SW480 (cell line): ENCODE measurements around the gene CALD1.

Experiments used
- DNase-seq: peaks from one replicate; pipeline ENCODE4 v3.0.0-alpha.2; 2016; ENCODE audit warnings: low spot score

CALD1 gene, protein sequence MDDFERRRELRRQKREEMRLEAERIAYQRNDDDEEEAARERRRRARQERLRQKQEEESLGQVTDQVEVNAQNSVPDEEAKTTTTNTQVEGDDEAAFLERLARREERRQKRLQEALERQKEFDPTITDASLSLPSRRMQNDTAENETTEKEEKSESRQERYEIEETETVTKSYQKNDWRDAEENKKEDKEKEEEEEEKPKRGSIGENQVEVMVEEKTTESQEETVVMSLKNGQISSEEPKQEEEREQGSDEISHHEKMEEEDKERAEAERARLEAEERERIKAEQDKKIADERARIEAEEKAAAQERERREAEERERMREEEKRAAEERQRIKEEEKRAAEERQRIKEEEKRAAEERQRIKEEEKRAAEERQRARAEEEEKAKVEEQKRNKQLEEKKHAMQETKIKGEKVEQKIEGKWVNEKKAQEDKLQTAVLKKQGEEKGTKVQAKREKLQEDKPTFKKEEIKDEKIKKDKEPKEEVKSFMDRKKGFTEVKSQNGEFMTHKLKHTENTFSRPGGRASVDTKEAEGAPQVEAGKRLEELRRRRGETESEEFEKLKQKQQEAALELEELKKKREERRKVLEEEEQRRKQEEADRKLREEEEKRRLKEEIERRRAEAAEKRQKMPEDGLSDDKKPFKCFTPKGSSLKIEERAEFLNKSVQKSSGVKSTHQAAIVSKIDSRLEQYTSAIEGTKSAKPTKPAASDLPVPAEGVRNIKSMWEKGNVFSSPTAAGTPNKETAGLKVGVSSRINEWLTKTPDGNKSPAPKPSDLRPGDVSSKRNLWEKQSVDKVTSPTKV

DNA sequence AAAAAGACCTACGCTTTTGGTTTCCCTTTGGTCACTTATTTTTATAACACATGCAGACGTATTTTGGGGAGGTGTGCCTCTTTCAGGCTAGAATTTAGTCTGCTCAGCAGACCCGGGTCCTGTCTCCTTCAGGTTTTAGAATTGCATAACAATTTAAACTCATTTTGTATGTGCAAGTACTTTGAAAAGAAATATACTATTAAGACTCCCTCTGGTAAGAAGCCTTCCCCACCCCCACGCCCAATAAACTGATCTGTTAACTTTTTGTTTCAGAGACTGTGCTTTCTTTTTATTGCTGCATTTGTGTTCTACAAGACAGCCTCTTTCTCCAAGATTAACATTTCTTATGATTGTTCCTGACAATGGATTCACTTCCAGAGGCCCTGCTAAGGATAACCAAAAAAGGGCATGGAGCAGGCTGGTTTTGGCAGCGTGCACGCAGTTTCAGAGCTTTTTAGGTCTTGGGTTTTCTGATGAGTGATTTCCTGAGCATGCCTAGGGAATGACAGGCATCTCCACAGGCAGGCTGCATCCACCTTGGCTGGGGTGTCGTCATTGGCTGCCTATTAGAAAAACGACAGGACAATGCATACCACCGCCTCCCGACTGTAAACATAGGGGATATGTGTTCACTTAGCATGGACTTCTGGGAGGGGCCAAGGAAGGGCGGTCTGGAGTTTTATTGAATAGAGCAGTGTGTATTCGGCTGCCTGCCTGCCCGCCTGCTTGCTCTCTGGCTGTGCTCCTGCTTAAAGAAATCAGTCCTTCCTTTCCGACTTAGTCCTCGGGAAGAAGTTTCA is at the start of gene CALD1:
CALD1 (plus strand) TSS at position 694 of the 800 bp plus-strand sequence. CDS start 88,100 bp downstream, outside the sequence.
- DNase-seq = peak; percentile 76

DNA sequence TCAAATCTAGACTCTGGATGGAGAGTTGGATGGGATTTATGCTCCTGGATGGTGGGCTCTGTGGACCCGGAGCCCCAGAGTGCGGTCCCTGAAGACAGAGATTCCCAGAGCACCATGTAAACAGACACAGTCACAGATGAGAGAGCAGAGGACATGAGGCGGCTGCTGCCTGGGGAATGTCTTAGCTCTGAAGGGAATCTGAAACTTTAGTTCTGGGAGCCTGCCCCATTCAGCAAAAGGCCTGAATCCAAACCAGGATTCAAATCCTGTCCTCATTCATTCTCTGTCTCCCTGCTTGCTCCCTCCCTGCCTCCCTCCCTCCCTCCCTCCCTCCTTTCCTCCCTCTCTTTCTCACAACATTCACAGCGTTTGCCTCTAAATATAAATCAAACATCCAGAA is 49.5 kb upstream of the CALD1 start:
- DNase-seq = no peak

DNA sequence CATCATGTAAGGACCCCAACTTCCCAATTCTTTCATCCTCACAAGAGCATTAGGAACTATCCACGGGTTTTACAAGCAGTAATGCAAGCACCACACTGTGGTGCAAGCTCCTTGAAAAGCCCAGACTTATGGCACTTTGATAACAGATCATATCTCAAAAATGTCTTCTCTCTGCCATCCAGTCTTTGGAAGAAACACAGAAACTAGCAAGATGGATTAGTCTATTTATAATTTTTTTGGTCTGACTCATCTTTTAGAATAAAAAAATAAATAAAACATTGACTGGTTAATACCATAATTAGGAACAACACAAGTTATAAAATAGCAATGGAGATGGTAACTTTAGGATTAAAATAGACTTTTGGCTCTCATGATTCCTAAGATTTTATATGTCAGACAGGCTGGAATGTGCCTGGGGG is 49.0 kb upstream of the CALD1 start:
- no peak for DNase-seq

DNA sequence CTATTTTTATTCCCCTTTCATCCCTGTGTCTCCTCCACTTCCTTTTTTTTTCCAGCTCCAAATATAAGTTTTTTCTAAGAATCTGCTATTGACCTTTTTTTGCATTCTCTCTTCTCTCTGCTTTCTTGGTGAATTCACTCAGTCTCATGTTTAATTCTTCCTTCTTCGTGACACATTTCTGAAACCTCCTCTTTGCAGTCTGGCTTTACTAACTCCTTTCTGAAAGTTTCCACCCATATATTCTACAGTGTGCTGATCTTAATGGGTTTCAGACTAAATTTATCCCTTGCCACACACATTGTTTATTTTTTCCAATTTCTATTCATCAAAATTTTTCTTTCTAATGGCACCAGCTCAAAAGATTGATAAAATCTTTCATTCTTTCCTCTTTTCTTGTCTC is 47.8 kb upstream of the CALD1 start:
- no peak for DNase-seq

DNA sequence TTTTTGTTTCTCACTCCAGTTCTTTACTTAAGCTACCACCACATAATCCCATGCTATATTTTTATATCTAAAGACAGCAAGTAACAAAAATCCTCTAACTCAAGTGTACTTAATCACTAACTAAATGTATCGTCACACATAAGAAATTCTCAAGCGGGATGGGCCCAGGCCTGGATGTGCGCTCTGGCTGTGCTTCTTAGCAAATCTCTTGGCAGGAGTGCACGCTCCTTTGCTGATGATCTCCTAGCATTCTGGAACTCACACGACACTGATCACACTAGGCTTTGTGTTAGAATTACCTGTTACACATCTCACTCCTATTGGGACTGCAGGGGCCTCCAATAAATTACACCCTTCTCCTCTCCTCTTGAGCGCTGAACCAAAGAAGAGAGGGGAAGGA is 46.7 kb upstream of the CALD1 start:
- no peak for DNase-seq

DNA sequence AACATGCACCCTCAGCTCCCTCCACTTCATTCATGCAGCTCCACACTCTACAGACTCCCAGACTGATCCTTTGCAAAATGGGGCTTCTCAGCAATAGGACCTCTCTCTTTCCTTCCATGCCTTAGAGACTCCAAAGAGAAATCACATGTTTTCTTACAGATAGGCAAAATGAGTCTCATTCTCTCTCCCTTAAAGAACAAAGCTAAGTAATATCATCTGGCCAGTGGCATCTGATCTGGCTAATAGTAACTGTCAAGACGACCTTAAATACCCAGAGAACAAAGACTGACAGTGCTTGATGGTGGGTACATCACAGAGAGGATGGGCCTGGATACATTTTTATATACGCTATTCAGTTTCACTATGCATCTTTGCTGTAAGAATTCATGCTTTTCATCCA is 43.1 kb upstream of the CALD1 start:
- no peak for DNase-seq

DNA sequence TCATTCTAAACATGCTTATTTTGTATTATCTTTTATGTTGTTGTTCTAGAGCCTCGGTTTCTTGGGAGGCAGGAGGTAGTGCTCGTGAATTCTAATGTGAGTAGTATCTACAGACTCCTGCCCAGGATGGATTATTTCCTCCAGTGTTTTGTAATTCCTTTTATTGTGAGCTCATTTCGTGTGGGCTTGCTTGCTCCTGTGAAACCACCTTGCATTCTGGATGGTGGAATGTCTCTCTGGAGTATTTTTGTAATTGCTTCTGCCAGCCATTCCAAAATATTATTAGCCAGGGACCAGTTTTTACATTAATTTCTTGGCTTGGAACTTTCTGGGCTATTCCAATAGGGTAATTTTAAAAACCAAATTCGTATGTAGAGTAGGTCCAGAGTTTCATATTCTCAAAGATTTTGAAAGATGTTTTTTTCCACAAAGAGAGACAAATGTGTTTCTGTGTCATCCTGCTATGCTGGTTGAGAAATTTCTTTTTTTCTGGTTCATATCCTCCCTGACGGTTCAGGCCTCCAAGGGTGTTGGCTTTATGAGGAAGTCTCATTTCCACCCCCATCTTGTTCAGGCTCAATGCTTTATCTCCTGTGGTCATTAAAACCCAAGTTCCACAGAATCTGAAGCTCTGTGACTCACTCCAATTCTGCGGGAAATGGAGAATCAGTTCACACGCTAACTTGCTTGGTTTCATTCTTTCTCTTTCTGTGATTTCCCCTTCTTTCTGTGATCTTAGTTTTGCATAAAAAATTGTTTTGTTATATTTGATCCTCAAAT is 41.7 kb upstream of the CALD1 start:
- no peak for DNase-seq

DNA sequence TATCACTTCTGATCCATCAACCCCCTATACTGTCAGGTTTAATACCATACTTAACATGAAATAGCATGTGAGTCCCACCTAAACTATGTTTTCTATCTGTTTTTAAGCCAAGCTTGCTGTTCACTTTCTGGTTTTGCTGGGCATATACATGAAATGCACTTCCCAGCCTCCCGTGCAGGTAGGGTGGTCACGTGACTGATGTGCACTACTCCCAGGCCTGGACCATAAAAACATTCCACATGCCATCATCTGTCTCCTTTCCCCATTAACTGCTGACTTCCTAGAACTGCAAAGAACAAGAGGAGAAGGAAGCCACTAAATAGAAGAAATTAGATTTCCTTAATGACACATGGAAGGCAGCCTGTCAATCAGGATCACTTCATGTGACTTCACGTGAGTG is 40.1 kb upstream of the CALD1 start:
- no peak for DNase-seq

DNA sequence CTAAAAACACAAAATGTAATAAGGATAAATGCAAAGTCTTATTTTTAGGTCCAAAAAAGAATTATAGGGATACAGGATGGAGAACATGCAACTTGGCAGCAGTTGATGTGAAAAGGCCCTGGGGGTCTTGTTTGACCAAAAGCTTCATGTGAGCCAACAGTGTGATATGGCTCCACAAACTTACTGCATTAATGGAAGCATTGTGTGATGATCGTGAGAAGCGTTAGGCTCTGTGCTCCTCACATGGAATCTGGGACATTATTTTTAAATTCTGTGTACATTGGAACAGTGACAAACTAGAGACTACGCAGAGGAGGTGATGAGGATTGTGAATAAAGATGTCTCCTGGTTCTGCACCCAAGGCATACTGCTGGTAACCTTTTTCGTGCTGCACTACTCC is 39.1 kb upstream of the CALD1 start:
- no peak for DNase-seq

DNA sequence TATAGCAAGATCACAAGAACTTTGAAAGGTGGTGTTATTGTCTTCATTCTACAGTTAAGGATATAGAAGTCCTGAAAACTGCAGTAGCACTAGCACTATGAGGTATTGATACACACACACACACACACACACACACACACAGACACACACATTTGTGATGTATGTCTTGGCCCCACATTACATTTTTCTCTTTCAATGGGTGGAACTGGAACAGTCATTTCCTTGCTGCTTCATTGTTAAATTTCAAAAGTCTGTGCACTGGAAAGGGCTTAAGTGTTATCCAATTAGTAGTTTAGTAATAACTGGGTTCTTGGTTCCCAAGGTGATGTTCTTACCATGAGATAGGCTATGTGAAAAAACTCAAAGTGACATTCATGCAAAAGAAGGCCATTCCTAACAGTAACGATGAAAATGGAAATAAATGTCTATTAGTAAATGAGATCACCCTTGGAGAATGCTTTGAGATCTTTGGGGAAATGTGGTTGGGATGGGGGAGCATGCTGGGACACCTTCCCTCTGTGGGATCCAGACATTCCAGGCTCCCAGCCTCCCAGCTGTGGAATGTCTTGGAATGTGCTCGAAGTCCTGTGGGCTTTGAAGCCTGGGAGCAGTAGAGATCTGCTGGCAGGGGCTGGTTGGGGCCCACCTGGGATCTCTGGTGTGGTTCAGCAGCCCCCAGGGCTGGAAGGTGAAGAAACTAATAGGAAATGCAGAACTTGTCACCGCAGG is 37.4 kb upstream of the CALD1 start:
- DNase-seq = no peak

DNA sequence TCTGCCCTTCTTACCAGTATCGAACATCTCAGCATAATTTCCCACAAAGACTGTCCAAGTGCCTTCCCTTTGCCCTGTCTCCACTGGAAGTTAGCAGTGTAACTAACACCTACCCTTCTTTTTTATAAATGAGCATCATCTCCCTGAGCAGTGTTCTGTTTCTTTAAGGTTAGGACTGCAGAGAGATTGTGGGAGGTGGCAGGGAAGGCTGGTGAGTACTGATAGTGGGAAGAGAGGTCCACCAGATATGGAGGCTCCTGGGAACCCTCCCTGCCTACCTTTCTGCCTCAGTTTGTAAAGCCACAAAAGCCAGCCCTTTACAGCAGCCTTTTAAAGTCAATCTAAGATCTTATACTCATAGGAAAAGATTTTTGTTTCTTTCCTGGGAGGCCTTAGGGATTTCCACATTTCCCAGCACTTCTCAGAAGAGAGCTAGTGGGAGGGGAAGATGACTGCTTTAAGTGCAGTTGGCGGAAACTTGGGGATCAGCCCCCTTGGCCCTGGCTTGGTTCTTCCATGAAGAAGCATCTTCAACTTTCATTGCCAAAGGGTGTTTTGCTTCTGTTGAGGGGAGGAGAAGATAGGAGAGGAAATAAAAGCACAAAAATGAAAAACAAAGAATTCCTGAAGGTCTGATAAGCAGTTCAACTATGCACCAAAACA is 36.6 kb upstream of the CALD1 start:
- DNase-seq = no peak

DNA sequence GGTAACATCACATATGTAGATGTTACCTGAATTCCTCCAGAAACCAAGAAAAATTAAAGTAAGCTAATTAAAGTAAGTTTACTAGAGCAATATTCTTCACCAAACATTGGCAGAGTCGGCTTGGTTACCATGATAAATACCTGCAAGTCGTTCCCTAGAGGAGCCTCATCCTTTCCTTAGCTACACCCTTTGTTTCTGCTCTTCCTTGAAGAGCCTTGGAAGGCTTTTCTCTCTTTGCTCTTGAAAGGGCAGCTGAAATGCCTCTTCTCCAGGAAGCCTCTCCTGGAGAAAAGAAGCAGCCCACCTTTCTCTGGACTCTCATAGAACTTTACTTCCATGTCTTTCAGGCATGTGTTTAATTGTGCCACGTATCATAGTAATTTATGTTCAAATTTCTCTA is 34.9 kb upstream of the CALD1 start:
- no peak for DNase-seq

DNA sequence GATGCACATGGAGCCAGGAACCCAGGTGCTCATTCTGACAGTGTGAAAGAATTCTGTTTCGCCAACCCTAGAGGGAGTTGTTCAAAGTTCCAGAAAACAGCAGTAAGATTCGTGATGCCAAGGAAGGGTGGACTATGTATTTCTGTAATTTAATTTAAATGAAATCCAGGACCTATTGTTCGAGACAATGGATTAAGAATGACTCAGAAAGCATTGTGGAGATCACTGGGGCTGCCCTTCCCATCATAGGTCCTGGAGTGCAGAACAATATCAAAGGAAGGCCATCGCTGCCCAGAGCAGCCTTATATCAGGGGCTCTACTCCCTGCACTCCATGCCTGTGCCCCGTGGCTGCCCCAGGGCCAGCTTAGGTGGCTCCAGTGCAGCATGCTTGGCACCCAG is 32.1 kb upstream of the CALD1 start:
- no peak for DNase-seq

DNA sequence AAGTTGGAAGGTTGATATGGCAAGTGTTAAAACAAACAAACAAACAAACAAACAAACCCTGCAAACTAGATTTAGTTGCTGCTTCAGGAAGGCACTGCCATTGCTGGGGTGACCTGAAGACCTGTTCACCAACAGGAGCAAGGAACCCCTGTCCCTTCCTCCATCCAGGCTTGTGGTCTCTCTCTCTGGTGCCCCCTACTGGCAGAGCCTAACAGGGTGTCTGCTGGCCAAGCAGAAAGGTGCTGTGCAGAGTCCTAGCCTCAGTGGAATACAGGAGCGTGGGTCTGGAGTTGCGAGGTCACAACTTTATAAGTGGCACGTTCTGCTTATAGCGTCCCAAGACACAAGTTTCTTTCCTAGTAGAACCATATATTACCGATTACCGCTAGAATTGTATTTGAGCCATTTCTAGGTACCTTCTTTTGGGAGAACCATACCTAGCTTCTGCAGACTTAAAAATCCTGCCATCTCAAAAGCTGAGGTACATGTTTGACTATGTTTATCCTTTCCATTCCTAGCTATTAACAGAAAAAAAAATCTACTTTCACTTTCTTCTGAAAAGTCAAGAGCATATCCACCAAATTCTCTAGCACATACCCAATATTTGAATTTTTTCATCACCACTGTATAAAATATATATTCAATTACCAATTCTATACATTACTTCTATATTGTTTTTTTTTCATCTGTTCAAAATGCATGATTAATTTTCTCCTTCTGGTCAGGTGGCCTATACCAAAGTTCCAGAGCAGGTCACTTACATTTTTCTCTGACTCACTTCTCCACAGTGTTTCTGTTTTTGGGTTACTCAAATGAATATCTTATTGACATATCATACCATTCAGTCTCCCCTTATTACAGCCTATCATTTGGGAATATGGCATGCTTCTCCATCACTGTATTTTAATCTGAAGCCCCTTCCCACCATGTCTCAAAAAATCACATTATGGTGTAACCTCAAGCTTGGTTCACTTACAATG is 29.1 kb upstream of the CALD1 start:
- peak; percentile 7 for DNase-seq

DNA sequence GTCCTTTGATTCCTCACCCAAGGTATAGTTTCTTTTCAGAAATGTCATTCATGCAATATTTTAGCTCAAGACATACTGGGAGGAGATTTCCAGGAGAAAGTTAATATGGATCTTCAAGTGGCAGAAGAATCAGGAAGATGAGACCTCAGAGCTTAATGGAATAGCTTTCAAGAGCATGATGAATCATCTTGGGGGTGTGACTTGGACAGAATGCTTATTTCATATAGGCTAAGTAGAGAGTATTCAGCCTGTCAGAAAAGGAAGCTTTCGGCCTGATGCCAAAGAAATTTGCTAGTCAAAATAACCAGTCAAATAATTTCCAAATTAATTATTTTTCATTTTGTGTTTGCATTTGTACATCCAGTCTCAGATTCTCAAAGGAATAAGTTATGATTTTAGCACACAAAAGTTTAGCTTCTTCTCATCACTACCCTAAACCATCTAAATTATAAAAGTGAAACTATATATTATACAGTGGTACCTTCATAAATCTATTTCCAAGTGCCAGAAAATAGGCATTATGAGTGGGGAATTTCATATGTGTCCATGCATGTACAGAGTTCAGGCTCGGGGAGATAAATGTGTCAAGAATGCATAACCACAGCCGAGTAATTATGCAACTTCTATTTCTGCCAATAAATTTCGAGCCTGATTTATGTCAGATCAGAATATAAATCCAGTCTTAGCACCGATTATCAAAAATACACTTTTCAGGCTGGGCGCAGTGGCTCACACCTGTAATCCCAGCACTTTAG is 27.3 kb upstream of the CALD1 start:
- no peak for DNase-seq

DNA sequence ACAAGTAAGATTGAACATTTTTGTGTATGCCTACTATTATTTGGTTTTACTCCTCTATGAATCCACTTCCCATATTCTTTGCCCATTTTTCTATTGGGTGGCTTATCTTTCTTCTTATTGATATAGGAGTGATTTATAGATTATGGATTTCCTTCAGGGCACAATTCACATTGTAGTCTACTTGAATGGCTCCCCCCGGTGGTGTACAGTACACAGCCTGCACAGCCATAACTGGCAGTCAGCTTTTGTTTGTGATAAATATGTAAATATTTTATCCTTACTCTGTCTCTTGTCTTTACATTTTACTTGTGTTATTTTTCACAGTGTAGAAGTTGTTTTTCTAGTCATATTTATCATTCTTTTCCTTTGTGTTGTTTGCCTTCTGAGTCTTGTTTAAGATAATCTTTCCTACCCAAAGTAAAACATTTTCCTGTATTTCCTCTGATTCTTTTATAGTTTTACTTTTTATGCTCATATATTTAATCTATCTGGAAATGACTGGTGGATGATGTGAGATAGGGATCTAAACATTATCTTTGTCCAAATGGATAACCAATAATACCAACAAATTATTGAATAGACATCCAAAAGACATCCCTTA is 23.9 kb upstream of the CALD1 start:
- no peak for DNase-seq

DNA sequence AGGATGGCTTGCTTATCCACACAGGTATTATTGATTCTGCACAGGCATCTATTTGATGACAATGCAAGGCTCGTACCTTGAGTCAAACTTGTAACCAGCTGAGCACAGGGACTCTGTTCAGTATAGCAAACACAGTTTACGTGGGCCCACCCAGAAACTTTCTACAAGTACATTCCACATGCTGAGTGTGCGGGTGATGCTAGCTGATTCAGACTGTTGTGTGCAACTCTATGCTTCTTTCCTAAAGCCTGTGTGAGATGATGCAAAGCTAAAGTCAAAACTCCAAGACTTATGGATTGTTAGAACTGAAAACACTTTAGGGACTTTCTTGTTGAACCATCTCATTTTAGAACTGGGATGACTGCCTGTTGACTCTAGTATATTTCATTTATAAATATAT is 21.5 kb upstream of the CALD1 start:
- no peak for DNase-seq

DNA sequence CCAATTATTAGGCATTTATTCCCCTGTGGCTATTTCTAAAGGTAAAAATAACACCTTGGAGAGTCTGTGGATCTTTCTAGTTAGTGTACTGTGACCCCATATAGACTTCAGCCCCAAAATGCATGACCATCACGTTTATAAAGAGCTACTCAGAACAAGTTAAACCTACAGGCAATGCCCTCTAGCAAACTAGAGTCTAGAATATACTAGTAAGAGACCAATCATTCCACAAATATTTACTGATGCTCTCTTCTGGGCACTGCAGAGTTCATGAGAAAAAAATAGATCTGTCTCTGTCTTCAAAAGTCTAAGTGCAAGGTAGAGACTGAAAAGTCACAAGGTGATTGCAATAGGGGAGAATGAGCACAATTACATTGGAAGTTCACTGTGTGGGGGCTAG is 20.5 kb upstream of the CALD1 start:
- DNase-seq = no peak
